ENCODE measurements around the gene IQSEC3.
"Not testable (repeated sequence)": the region's sequence is repeated elsewhere in the genome, so short reads cannot be mapped to it uniquely, and the experiment has no call there.

Gene IQSEC3

GRCh38 chr12:177980-178828, 111.6 kb downstream of the IQSEC3 start:
- no peak for DNase-seq (ENCODE audit: low spot score)

- DNase-seq (ENCODE audit: low spot score), result no peak
Measured at GRCh38 chr12:178829-179109, 112.2 kb downstream of the IQSEC3 start.

GRCh38 chr12:179131-179884, 112.7 kb downstream of the IQSEC3 start:
- peak; percentile 53 for DNase-seq (ENCODE audit: low spot score)

- no peak for DNase-seq (ENCODE audit: low spot score)
Measured at GRCh38 chr12:179885-180284, 113.3 kb downstream of the IQSEC3 start.

GRCh38 chr12:180445-180844, 113.9 kb downstream of the IQSEC3 start:
- peak; percentile 61 for DNase-seq (ENCODE audit: low spot score)

GRCh38 chr12:181921-182320, 115.4 kb downstream of the IQSEC3 start:
- DNase-seq (ENCODE audit: low spot score), result no peak

- DNase-seq (ENCODE audit: low spot score), result peak; percentile 76
Measured at GRCh38 chr12:182381-182892, 115.9 kb downstream of the IQSEC3 start.

- no peak for DNase-seq (ENCODE audit: low spot score)
Measured at GRCh38 chr12:184811-185575, 118.4 kb downstream of the IQSEC3 start.

GRCh38 chr12:185576-185955, 119.0 kb downstream of the IQSEC3 start:
- DNase-seq (ENCODE audit: low spot score), result no peak

- DNase-seq (ENCODE audit: low spot score), result no peak
Measured at GRCh38 chr12:186006-186625, 119.5 kb downstream of the IQSEC3 start.

- DNase-seq (ENCODE audit: low spot score), result not testable (repeated sequence)
Measured at GRCh38 chr12:187986-188909, 121.7 kb downstream of the IQSEC3 start.

GRCh38 chr12:188910-189621, 122.5 kb downstream of the IQSEC3 start:
- DNase-seq (ENCODE audit: low spot score), result no peak

GRCh38 chr12:189622-189962, 123.0 kb downstream of the IQSEC3 start:
- no peak for DNase-seq (ENCODE audit: low spot score)

GRCh38 chr12:190881-191280, 124.3 kb downstream of the IQSEC3 start:
- no peak for DNase-seq (ENCODE audit: low spot score)

GRCh38 chr12:191541-191940, 125.0 kb downstream of the IQSEC3 start:
- DNase-seq (ENCODE audit: low spot score), result no peak

GRCh38 chr12:193261-193660, 126.7 kb downstream of the IQSEC3 start:
- no peak for DNase-seq (ENCODE audit: low spot score)

GRCh38 chr12:194276-194675, 127.7 kb downstream of the IQSEC3 start:
- DNase-seq (ENCODE audit: low spot score), result no peak

- no peak for DNase-seq (ENCODE audit: low spot score)
Measured at GRCh38 chr12:195156-195555, 128.6 kb downstream of the IQSEC3 start.

GRCh38 chr12:195951-196350, 129.4 kb downstream of the IQSEC3 start:
- DNase-seq (ENCODE audit: low spot score), result no peak

- DNase-seq (ENCODE audit: low spot score), result no peak
Measured at GRCh38 chr12:196436-196835, 129.9 kb downstream of the IQSEC3 start.

GRCh38 chr12:197347-197746, 130.8 kb downstream of the IQSEC3 start:
- DNase-seq (ENCODE audit: low spot score), result no peak

All from kidney capillary endothelial cell (primary cell).